Uterus (tissue), 2 donors: ENCODE measurements around the gene PTPRN2.

Source experiments
- CTCF ChIP-seq, 4 experiments: fragments of 200-600 bp in 2 of 4; fragments of 450-650 bp in 2 of 4; sonication (generic) in 2 of 4; IDR thresholded peaks; one replicate each; pipeline ENCODE4 v1.5.1; 2016 to 2019; ENCODE audit warnings: antibody characterized with exemption in 4 of 4, mild to moderate bottlenecking in 2 of 4, moderate library complexity in 1 of 4
- POLR2A ChIP-seq, 2 donors: fragments of 450-650 bp; IDR thresholded peaks; one replicate each; pipeline ENCODE4 v1.6.1; 2016; ENCODE audit warnings: antibody characterized with exemption in 2 of 2, mild to moderate bottlenecking in 1 of 2, moderate library complexity in 1 of 2

- TF ChIP-seq CTCF (IDR thresholded peaks at IDR 0.05) (no peak), POLR2A (IDR thresholded peaks at IDR 0.05) (no peak)
These were observed 997.1 kb downstream of the PTPRN2 start for GRCh38 chr7:157590526-157590925.
